Measurements from ENCODE around the gene MAN1C1. TPM values are rescaled to one million over a fixed set of nuclear protein-coding genes. Genes with fewer than 3 reads are reported as not detected.

MAN1C1 gene
- total RNA-seq, 1 experiment from 2014 or later: 1.5 TPM

GRCh38 chr1:25817840-25818501 is 201.4 kb downstream of the MAN1C1 start:
- DNase-seq (ENCODE audit: low read depth, low spot score) (no peak), ATAC-seq (no peak)
- H3K27ac ChIP-seq (ENCODE audit: low read length): peak overlapping the region; percentile 86
- ChIA-PET POLR2A (no interaction called here), CTCF (interaction anchor here (0.8 kb wide), 1 partner anchor 199 kb away, joined by 3 read pairs; no protein-coding TSS in a partner anchor)
- H3K4me3 ChIP-seq (ENCODE audit: low read depth in 2 of 2, low read length in 2 of 2): no peak overlapping the region
- no peaks in the 10 kb centered on the region; the same call in 1 of the 2 replicates for H3K36me3 ChIP-seq (ENCODE audit: control insufficient read depth, insufficient read depth, low read length)
- in situ Hi-C loops (cut with HindIII; ENCODE audit: low pct_unique_long_range_greater_than_20kb, low sequenced_read_pairs) (no loop called here), intact Hi-C loops (cut with micrococcal nuclease; ENCODE audit: unreplicated experiment) (no loop called here)
- 0 out of 2 replicates have a peak, but pooled peaks have one; percentile 14 for TF ChIP-seq POLR2AphosphoS5 (IDR thresholded peaks at IDR 0.05; ENCODE audit: low read depth, low read length)
- no peak; the same call in 1 of the 2 replicates for TF ChIP-seq CTCF (IDR thresholded peaks at IDR 0.05)
- peaks cover 28% of the 10 kb centered on the region for H3K4me1 ChIP-seq (ENCODE audit: control insufficient read depth, insufficient read depth, low read length)
- no TSS peak for BruUV-seq (replicated peaks)
- no peaks in the 10 kb centered on the region for H3K27me3 ChIP-seq (ENCODE audit: control insufficient read depth, insufficient read depth, low read length)
- H3K9me3 ChIP-seq (ENCODE audit: control insufficient read depth, insufficient read depth, low read depth, low read length): no peaks in the 10 kb centered on the region

- intact Hi-C loops (cut with micrococcal nuclease; ENCODE audit: unreplicated experiment) (no loop called here), in situ Hi-C loops (cut with HindIII; ENCODE audit: low pct_unique_long_range_greater_than_20kb, low sequenced_read_pairs) (no loop called here)
- H3K27me3 ChIP-seq (ENCODE audit: control insufficient read depth, insufficient read depth, low read length): no peaks in the 10 kb centered on the region
- peak overlapping the region; percentile 73 to 94 for H3K4me3 ChIP-seq (ENCODE audit: low read depth in 2 of 2, low read length in 2 of 2)
- no TSS peak for BruUV-seq (replicated peaks)
- TF ChIP-seq REST (IDR thresholded peaks at IDR 0.05; ENCODE audit: insufficient read depth in 1 of 2, low read depth in 2 of 2, low read length in 1 of 2) (no peak), POLR2AphosphoS5 (IDR thresholded peaks at IDR 0.05; ENCODE audit: low read depth, low read length) (no peak), SIN3A (IDR thresholded peaks at IDR 0.05; ENCODE audit: borderline replicate concordance, insufficient read depth, low read depth, low read length) (no peak), CTCF (IDR thresholded peaks at IDR 0.05) (no peak), TCF7L2 (IDR thresholded peaks at IDR 0.05; ENCODE audit: low read depth, low read length) (no peak)
- H3K36me3 ChIP-seq (ENCODE audit: control insufficient read depth, insufficient read depth, low read length): no peaks in the 10 kb centered on the region; the same call in 1 of the 2 replicates
- ATAC-seq (no peak), DNase-seq (ENCODE audit: low read depth, low spot score) (no peak)
- ChIA-PET POLR2A (no interaction called here), CTCF (interaction anchor here (0.8 kb wide), 1 partner anchor 200 kb away, joined by 3 read pairs; no protein-coding TSS in a partner anchor)
- peaks cover 30% of the 10 kb centered on the region for H3K4me1 ChIP-seq (ENCODE audit: control insufficient read depth, insufficient read depth, low read length)
- peak overlapping the region; percentile 86 for H3K27ac ChIP-seq (ENCODE audit: low read length)
- H3K9me3 ChIP-seq (ENCODE audit: control insufficient read depth, insufficient read depth, low read depth, low read length): no peaks in the 10 kb centered on the region
Observed at GRCh38 chr1:25818569-25818968, 202.0 kb downstream of the MAN1C1 start.
